ENCODE data around the gene TTC31.

DNA sequence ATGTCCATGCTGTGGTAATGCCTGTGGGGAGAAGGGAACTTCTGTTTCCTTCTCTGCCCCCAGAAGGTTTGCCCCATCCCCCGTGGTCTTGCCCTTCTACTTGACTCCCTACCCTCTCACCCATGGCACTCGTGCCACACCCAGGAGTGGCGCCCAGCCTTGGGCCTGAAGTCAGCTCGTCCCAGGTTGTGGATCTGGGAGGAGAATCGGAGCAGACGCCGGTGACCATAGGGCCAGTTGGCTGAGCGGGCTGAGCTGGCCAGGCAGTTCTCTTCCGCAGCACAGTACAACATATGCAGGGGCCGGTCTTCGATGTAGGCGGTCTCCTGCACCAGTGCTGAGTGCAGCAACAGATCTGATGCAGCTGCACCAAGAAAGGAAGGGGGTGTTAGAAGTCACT lies 51.5 kb downstream of the TTC31 start:
- TF ChIP-seq, protein P1, sequence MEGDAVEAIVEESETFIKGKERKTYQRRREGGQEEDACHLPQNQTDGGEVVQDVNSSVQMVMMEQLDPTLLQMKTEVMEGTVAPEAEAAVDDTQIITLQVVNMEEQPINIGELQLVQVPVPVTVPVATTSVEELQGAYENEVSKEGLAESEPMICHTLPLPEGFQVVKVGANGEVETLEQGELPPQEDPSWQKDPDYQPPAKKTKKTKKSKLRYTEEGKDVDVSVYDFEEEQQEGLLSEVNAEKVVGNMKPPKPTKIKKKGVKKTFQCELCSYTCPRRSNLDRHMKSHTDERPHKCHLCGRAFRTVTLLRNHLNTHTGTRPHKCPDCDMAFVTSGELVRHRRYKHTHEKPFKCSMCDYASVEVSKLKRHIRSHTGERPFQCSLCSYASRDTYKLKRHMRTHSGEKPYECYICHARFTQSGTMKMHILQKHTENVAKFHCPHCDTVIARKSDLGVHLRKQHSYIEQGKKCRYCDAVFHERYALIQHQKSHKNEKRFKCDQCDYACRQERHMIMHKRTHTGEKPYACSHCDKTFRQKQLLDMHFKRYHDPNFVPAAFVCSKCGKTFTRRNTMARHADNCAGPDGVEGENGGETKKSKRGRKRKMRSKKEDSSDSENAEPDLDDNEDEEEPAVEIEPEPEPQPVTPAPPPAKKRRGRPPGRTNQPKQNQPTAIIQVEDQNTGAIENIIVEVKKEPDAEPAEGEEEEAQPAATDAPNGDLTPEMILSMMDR (IDR thresholded peaks at IDR 0.05; ENCODE audit: low read depth, low read length) = no peak
- no peak for TF ChIP-seq EZH2phosphoT487 (IDR thresholded peaks at IDR 0.05; ENCODE audit: low read depth)

All from OCI-LY3 (cell line).